HG03520 (cell line): ENCODE data around the gene ABLIM1.

Experiments
- ATAC-seq: cut with Tn5 transposase; IDR thresholded peaks from one replicate; pipeline ENCODE4 v1.9.1; 2021; ENCODE audit warnings: mild to moderate bottlenecking, moderate library complexity; ENCODE audit not compliant: unreplicated experiment

Gene ABLIM1

DNA sequence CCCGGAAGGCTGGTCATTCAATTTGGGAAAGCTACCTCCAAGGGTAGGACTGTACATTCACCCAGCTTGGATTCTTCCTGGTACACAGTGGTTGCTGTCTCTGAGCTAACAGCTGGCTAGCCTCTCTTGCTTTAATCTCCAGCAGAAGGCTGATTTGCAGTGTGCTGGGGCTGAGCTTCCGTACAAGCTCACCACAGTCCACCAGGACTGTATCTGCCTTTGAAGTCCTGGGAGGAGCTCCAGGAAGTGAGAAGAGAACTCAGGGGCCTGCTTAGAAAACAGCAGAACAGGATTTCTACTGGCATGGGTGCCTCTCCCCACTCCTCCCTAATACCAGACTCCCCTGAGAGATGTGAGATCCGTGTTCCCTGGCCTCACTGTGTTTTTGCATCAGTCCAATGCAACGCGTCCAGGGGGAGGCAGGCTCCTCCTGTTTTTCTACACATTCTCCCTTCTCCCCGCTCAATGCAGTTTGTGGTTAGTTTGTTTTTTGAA lies 260.4 kb downstream of the ABLIM1 start:
- ATAC-seq = no peak

DNA sequence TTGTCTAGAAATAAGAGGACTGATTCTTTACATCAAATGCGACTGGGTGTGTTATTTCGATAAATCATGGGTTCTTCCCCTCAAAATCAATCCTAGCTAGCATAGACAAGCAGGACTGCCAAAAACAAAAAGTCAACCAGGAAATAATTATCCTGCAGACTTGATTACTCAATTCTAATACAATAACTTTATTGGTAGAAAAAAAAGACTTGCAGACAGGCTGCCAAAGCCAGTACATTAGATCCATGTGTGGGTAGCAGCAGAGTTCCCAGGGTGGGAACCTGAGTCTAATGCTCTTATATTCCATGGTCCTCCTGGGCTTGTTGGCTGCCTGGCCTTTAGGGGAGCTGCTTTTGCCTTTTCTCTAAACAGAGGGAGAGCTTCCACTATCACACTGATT lies 261.6 kb downstream of the ABLIM1 start:
- no peak for ATAC-seq

GRCh38 chr10:114395366-114396022 lies 262.6 kb downstream of the ABLIM1 start:
- no peak for ATAC-seq

DNA sequence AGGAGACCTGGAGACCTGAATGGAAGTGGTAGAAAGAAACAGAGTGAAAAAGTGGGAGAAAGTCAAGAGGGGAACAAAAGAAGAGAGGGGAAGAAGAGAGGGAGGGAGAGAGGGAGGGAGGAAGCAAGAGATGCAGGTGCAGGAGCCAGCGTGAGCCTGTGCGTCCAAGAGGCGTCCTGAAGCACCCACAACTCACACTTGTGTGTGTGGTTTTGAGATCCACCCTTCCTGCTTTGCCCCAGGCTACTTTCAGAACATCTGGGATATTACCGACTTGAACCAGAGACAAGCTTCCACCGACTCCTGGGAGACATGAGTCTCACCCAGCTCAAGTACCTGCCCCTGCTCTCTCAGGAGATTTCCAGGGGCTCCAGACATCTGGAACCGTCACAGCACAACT lies 263.5 kb downstream of the ABLIM1 start:
- ATAC-seq = no peak

- no peak for ATAC-seq
Observed at GRCh38 chr10:114393886-114394285, 264.2 kb downstream of the ABLIM1 start.

GRCh38 chr10:114393482-114393881 lies 264.6 kb downstream of the ABLIM1 start:
- no peak for ATAC-seq

GRCh38 chr10:114392112-114392835 lies 265.8 kb downstream of the ABLIM1 start:
- ATAC-seq = no peak

DNA sequence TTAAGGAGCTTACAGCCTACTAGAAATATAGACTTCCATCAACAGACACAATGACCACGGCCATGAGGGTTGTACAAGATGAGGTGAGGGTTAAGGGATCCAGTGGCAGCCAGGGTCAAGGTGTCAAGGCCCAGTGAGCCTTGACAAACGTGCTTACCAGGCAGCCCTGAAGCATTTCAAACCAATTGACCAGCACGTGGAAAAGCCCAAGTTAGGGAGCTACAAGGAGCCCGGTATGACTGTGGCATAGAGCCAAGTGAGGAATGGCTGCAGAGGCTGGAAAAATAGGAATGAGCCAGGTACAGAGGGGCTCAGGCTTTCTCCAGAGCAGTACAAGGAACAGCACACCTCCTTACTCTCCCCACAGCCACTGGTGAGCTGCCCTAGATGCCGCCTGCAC lies 266.5 kb downstream of the ABLIM1 start:
- ATAC-seq = no peak

DNA sequence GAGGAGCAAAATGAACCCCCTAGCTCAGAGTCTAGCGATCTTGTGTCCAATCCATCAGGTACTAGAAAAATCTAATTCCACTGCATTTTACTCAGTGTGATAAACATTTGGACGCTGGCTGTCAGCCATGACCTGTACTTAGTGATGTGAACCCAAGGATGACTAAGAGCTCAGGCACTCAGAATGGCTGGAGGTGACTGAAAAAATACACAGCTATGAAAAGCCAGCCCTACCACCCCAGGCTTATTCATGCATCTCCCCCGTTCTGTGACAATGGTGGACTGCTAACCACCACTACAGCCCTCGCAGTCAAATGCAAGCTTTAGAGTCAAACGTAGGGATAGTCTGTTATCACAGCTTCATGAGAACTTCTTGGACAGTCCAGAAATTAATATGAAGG lies 268.6 kb downstream of the ABLIM1 start:
- ATAC-seq = no peak

DNA sequence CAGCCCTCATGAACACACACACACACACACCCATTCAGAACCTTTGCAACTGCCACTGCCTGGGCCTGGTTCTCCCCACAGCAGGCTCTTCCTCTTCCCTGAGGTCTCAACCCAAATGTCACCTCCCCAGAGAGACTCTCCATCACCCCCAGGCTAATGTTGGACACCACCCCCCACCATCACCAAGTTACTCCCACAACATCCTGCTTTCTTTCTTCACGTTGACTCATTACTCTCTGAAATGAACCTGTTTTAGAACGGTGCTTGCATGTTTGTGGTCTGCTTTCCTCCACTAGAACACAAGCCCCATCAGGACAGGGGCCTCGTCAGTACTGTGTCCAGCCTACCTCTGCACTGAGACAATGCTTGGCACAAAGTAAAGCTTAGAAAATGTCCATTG lies 269.8 kb downstream of the ABLIM1 start:
- ATAC-seq = peak; percentile 72

DNA sequence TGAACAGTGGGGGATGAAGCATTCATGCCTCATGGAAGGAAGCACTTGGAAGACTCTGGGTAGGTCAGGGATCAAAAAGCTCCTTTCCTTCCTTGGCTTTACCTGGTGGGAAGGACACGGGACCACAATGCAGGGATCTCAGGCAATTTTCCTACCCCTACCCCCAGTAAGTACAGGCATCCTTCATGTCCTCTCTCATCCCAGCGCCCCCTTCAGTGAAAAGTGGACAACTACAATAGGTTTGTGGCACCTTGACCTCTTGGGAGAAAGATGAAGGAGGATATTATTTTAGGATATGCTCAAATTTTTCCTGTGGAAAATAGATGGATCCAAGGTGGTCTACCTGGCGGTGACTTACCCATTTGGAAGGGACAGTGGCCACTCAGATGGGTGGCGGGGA lies 270.3 kb downstream of the ABLIM1 start:
- ATAC-seq = no peak

DNA sequence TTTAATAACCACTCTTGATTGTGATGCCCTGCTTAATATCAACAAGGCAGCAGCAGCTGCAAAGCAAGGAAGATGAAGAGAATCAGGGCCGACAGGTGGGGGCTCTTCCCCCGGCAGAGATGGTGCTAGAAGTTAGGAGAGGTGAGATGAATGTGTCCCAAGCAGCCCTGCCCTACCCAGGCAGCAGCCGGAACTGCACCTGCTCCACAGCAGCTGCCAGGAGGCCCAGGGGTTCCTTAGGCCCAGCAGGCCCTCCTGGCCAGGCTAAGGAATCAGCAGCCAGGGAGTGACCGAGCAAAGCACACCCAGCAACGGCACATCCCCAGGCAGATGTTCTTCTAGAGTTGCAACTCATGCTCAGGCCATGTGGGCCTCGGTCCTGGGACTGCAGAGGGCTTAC lies 271.6 kb downstream of the ABLIM1 start:
- ATAC-seq = no peak

GRCh38 chr10:114385557-114385956 lies 272.5 kb downstream of the ABLIM1 start:
- no peak for ATAC-seq

DNA sequence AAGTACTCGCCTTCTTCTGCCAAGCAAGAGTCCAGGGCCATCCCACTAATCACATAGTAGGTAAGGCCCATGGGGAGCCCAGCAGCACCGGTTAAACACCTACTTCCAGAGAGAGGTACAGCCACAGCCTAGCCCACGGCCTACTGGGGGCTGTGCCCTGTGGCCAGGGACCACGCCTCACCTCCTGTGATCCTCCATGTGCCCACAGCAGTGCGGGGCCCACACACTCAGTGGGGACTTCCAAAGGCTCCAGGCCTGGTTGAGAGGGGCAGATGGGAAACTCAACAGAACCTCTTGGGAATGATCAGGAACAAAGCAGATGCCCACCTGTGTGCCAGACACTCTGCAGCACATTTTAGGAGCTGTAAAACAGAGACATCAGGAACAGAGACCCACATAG lies 273.5 kb downstream of the ABLIM1 start:
- ATAC-seq = no peak

GRCh38 chr10:114384181-114384580 lies 273.9 kb downstream of the ABLIM1 start:
- no peak for ATAC-seq
